Astrocyte of the cerebellum (primary cell): ENCODE data around the gene FRMD4A.
"Not testable (repeated sequence)": the region's sequence is repeated elsewhere in the genome, so short reads cannot be mapped to it uniquely, and the experiment has no call there.

ENCODE experiments used
- DNase-seq: peaks from one replicate; pipeline ENCODE4 v3.0.0-alpha.2; 2011; ENCODE audit warnings: low read depth
- H3K4me3 ChIP-seq: 2 replicates; pipeline ENCODE4 v1.5.1; 2011; ENCODE audit warnings: mild to moderate bottlenecking, low read depth, low read length, moderate library complexity
- in situ Hi-C: cut with HindIII; loops from 2 replicates; pipeline ENCODE4 v1.10.0; 2017; ENCODE audit warnings: low sequenced_read_pairs
- TF ChIP-seq, protein P1 (sequence below): IDR thresholded peaks from 2 replicates; pipeline ENCODE4 v1.5.1; 2012; ENCODE audit warnings: low read length, low read depth, moderate library complexity, mild to moderate bottlenecking; ENCODE audit errors: missing control alignments

FRMD4A gene

DNA sequence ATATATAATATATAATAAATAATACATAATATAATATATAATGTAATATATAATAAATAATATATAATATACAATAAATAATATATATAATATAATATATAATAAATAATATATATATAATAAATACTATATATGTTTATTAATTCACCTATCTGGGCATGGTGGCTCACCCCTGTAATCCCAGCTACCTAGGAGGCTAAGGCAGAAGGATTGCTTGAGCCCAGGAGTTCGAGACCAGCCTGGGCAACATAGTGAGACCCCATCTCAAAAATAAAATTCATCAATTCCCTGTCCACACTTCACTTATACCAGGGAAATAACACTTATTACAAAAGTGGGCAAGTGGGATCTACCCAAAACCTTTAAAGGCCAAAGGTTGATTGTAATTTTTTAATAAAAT lies 462.9 kb downstream of the FRMD4A start:
- no peak for DNase-seq
- in situ Hi-C loops = no loop called here
- no peak overlapping the region for H3K4me3 ChIP-seq
- TF ChIP-seq, protein P1, sequence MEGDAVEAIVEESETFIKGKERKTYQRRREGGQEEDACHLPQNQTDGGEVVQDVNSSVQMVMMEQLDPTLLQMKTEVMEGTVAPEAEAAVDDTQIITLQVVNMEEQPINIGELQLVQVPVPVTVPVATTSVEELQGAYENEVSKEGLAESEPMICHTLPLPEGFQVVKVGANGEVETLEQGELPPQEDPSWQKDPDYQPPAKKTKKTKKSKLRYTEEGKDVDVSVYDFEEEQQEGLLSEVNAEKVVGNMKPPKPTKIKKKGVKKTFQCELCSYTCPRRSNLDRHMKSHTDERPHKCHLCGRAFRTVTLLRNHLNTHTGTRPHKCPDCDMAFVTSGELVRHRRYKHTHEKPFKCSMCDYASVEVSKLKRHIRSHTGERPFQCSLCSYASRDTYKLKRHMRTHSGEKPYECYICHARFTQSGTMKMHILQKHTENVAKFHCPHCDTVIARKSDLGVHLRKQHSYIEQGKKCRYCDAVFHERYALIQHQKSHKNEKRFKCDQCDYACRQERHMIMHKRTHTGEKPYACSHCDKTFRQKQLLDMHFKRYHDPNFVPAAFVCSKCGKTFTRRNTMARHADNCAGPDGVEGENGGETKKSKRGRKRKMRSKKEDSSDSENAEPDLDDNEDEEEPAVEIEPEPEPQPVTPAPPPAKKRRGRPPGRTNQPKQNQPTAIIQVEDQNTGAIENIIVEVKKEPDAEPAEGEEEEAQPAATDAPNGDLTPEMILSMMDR = no peak

DNA sequence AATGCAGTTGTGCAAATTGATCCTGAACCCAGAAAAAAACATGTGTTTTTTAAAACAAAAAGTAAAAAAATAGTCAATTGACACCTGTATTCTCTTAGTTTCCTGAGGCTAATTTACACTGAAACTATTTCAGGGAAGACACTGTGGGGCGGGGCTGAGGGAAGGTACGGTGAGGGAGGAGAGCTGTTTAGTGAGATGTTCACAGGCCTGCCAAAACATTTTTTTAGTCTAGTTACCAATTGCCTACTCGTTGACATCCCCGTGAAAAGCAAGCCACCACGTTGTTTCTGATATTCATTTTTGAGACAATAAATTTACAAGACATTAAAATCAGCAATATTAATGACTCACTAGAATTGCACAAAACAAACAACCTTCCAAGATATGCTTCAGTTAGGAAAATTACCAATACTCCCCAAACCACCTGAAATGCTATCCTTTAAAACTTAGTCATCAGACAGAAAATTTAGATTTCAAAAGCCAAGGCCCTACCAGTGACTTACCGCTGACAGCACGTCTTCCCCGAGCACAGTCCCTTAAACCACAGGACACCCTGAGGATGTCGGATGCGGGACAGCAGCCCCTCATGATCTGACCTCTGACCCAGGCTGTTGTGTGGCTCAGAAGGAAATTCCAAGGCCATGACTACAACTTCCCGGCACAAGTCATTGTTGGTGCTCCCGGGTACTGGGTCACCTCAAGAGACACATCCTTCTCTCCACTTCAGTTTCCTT lies 464.8 kb downstream of the FRMD4A start:
- TF ChIP-seq, protein P1 = no peak
- H3K4me3 ChIP-seq = no peak overlapping the region

DNA sequence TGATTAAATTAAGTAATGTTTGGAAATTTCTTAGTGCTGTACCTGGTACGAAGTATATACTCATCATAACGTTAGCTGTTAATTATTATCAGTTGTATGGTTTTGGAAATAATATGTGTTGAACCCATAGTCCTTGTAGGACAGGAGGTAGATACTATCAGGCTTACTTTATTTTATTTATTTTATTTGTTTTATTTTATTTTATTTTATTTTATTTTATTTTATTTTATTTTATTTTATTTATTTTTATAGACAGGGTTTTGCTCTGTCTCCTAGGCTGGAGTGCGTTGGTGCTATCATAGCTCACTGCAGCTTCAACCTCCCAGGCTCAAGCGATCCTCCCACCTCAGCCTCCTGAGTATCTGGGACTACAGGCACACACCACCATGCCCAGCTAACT lies 465.5 kb downstream of the FRMD4A start:
- DNase-seq, H3K4me3 ChIP-seq, in situ Hi-C loops: not testable (repeated sequence)

More for the DNA sequence above, 464.8 kb downstream of the FRMD4A start:
- in situ Hi-C loops = no loop called here
- peak; percentile 11 for DNase-seq

DNA sequence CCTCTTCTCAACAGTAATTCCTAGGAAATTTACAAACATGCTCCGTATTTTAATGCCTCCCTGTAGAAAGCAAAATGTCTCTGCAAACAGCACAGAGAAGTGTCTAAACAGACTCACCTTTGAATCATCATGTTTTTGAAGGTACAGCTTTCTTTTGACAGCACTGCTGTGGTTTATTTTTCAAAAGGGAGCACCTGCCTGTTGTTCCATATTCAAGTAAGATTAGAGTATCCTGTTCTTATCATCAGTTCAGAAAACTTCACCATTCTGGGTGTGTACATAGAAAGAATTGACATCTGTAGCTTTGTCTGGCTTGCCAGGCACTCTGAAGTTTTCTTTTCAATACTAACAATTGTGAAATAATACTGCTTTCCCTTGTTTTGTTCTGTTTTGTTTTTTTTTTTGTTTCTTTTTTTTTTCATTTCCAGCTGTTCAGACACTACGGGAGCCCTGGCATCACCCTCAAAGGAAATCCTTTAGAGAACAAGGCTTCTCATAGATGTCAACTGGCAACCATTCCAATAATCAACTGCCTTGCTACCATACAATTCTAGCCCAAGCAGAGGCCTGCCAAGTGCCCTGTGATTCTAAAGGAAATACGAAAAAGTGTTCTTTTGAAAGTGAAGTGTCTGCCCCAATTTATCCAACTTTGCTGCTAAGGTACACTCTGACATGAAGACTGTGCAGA lies 468.0 kb downstream of the FRMD4A start:
- DNase-seq = peak; percentile 8
- TF ChIP-seq, protein P1 = no peak
- in situ Hi-C loops = no loop called here
- no peak overlapping the region for H3K4me3 ChIP-seq

DNA sequence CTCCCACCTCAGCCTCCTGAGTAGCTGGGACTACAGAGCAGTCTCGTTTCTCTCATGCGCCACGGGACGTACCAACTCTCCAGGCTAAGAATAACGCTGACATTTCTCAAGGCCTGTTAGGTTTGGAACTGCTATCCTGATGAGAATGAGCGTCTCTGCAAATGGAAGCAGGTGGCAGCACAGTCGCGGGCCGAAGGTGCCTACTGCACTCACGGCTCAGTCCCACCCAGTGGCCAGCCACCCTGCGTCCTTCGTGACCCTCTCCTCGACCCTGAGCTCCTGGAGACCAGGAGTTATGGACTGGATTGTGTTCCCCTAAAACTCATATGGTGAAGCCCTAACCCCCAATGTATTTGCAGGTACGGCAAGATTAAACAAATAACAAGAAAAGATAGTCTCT lies 469.8 kb downstream of the FRMD4A start:
- TF ChIP-seq, protein P1 = no peak
- no peak overlapping the region for H3K4me3 ChIP-seq
- DNase-seq = no peak
- in situ Hi-C loops = no loop called here

DNA sequence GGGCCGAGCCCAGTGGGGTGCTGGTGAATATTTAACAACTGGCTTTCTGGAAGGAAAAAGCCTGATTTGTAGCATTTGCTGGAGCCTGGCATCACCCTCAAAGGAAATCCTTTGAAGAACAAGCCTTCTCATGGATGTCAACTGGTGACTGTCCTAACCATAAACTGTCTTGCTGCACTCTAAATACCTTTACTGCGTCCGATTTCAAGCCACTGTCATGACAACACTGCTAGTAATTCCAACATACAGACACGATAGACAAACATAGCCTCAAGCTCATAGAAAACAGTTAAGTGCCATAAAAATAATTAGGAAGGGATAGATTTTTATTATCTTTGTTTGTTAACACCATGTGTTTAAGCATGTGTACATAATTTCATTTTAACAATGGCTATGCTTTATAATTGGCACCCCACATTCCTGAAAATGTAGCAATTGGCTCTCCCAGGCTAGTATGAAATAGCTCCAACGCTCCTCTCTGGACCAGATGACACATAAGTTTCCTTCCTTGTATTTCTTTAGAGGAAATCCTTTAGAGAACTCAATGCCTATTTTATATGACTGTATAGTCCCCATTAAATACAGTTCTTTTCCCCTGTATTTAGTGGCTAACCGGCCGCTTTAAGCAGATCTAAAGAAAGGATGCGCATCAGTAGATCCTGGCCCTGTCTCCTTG lies 470.6 kb downstream of the FRMD4A start:
- in situ Hi-C loops = no loop called here

More for the DNA sequence above, 470.6 kb downstream of the FRMD4A start:
- H3K4me3 ChIP-seq = no peak overlapping the region
- DNase-seq = no peak
- TF ChIP-seq, protein P1 = no peak
